Gastroesophageal sphincter (tissue), 4 donors: Measurements from ENCODE around the gene EFNA2. TPM values are rescaled to one million over a fixed set of nuclear protein-coding genes. Genes with fewer than 3 reads are reported as not detected.

Experiments
- ATAC-seq: fragments of 150-250 bp; one replicate; pipeline ENCODE4 v1.9.1; 2016; ENCODE audit warnings: mild to moderate bottlenecking, moderate library complexity
- H3K27ac ChIP-seq, 4 donors: fragments of 200-600 bp; sonication (generic) in 3 of 4; 1 replicate in 3 of 4; 2 replicates in 1 of 4; pipeline ENCODE4 v1.5.1; 2016 to 2019
- H3K27me3 ChIP-seq: fragments of 200-600 bp; sonication (generic); one replicate; pipeline ENCODE4 v1.5.1; 2019
- H3K36me3 ChIP-seq, 2 donors: fragments of 200-600 bp; sonication (generic); one replicate each; pipeline ENCODE4 v1.5.1; 2019; ENCODE audit warnings: control low read depth in 1 of 2
- H3K4me1 ChIP-seq, 3 donors: fragments of 200-600 bp; sonication (generic); 1 replicate in 2 of 3; 2 replicates in 1 of 3; pipeline ENCODE4 v1.5.1; 2016 to 2019; ENCODE audit warnings: control low read depth in 2 of 3
- H3K4me3 ChIP-seq, 2 donors: fragments of 200-600 bp; sonication (generic); one replicate each; pipeline ENCODE4 v1.5.1; 2019; ENCODE audit warnings: mild to moderate bottlenecking in 1 of 2, moderate library complexity in 1 of 2
- H3K9me3 ChIP-seq, 3 donors: fragments of 200-600 bp; sonication (generic); one replicate each; pipeline ENCODE4 v1.5.1; 2017 to 2019; ENCODE audit warnings: control low read depth in 2 of 3
- CTCF ChIP-seq, 4 experiments: fragments of 200-600 bp in 2 of 4; fragments of 450-650 bp in 2 of 4; sonication (generic) in 1 of 4; IDR thresholded peaks; one replicate each; pipeline ENCODE4 v1.5.1; 2017 to 2019; ENCODE audit warnings: antibody characterized with exemption in 4 of 4, mild to moderate bottlenecking in 2 of 4, moderate library complexity in 2 of 4
- EP300 ChIP-seq: sonication (generic); formaldehyde crosslinking; IDR thresholded peaks from one replicate; pipeline ENCODE4 v1.6.1; 2017; ENCODE audit warnings: antibody characterized with exemption, mild to moderate bottlenecking
- POLR2A ChIP-seq, 2 donors: fragments of 450-650 bp; IDR thresholded peaks; one replicate each; pipeline ENCODE4 v1.6.1; 2017; ENCODE audit warnings: antibody characterized with exemption in 2 of 2, mild to moderate bottlenecking in 2 of 2, moderate library complexity in 1 of 2
- POLR2AphosphoS5 ChIP-seq: sonication (generic); formaldehyde crosslinking; IDR thresholded peaks from one replicate; pipeline ENCODE4 v1.6.1; 2017; ENCODE audit warnings: antibody characterized with exemption
- WGBS, 2 donors: methylation state at CpG; one replicate each; pipeline ENCODE4 v1.1.5; 2018; ENCODE audit warnings: low coverage in 1 of 2; 5-methylcytosine and 5-hydroxymethylcytosine counted together
- total RNA-seq, 4 donors: library from RNA; depleted of rRNA; stranded (reverse); fragments of >200 nt; gene quantifications; one replicate each; pipeline ENCODE4 v1.1.0, GENCODE V29; 2016

EFNA2 gene
- total RNA-seq, 4 donors from 2014 or later, result not detected

GRCh38 chr19:1310853-1311180 is 25.1 kb downstream of the EFNA2 start:
- Histone ChIP-seq H3K27me3 (peaks cover 69% of the 10 kb centered on the region), H3K36me3 (no peaks in the 10 kb centered on the region), H3K4me1 (peaks cover 0 to 6% (median 0%) of the 10 kb centered on the region in 3 donors), H3K27ac (no peak overlapping the region), H3K9me3 (no peaks in the 10 kb centered on the region), H3K4me3 (no peak overlapping the region)
- WGBS, 2 donors, result 85% methylated on average over 4 of the region's 18 CpGs; no CpG with 5 or more reads in 1 of the 2 donors
- ATAC-seq, result no peak
- TF ChIP-seq EP300, result no peak
- TF ChIP-seq POLR2AphosphoS5, result no peak
- TF ChIP-seq CTCF (IDR thresholded peaks at IDR 0.05), result no peak
- TF ChIP-seq POLR2A (IDR thresholded peaks at IDR 0.05), result no peak

GRCh38 chr19:1311543-1312091 is 25.9 kb downstream of the EFNA2 start:
- Histone ChIP-seq H3K4me3 (no peak overlapping the region), H3K36me3 (no peaks in the 10 kb centered on the region), H3K27ac (no peak overlapping the region), H3K4me1 (peaks cover 0 to 10% (median 0%) of the 10 kb centered on the region in 3 donors), H3K9me3 (no peaks in the 10 kb centered on the region), H3K27me3 (peaks cover 77% of the 10 kb centered on the region)
- no CpG with 5 or more reads among the region's 21 CpGs for WGBS, 2 donors
- TF ChIP-seq POLR2AphosphoS5, result no peak
- no peak for ATAC-seq

- Histone ChIP-seq H3K36me3 (no peaks in the 10 kb centered on the region), H3K4me1 (peaks cover 0 to 10% (median 0%) of the 10 kb centered on the region in 3 donors), H3K9me3 (no peaks in the 10 kb centered on the region), H3K4me3 (no peak overlapping the region), H3K27me3 (peaks cover 90% of the 10 kb centered on the region), H3K27ac (no peak overlapping the region)
- no peak for ATAC-seq
- 23% methylated on average over 3 of the region's 61 CpGs; no CpG with 5 or more reads in 1 of the 2 donors for WGBS, 2 donors
- no peak for TF ChIP-seq EP300
- no peak for TF ChIP-seq CTCF (IDR thresholded peaks at IDR 0.05)
- TF ChIP-seq POLR2A (IDR thresholded peaks at IDR 0.05), result no peak
- TF ChIP-seq POLR2AphosphoS5, result no peak
These were observed 27.4 kb downstream of the EFNA2 start for GRCh38 chr19:1312767-1313694.

DNA sequence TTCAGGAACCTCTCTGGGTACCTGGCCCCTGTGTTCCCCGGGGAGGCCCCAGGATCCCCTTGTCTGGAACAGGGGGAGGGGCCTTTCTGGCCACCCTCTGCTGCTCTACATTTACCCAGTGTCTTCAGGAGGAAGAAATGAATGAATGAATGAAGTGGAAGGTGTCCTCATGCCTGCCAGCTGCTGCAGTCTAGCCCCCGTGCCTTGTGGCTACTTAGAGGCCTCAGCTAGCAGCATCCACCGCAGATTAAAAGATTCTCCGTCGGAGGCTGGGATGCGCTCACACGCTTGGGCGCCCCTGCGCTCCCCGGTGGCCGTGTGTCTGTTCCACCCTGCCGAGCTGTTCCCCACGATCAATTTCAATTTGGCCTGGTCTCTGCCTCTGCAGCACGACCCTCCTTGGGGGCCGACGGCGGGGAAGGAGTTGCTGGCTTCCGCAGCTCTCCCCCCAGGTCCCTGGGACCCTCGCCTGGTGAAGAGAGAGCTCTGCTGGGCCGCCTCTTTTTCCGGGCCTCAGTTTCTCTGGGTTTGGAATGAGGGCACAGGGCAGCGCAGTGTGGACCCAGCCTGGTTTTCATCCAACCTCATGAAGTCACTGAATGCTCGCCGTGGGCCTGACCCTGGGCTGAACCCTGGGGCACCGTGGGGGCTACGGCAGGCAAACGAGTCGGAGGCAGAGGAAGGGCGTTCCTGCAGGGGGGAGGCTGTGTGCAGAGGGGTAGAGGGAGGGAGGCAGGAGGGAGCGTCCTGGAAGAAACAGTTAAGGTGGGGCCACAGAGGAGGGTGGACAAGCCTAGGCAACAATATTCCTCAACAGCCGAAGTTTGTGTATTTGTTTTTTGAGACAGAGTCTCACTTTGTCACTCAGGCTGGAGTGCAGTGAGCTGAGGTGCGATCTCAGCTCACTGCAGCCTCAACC is 28.3 kb downstream of the EFNA2 start:
- no peak for ATAC-seq
- no peak overlapping the region for H3K27ac ChIP-seq
- peaks cover 0 to 10% (median 0%) of the 10 kb centered on the region in 3 donors for H3K4me1 ChIP-seq
- peaks cover 99% of the 10 kb centered on the region for H3K27me3 ChIP-seq
- H3K36me3 ChIP-seq, result no peaks in the 10 kb centered on the region
- 71 to 90% methylated on average over 2 to 10 of the region's 32 CpGs for WGBS, 2 donors
- TF ChIP-seq EP300, result no peak
- no peak for TF ChIP-seq POLR2AphosphoS5
- no peak for TF ChIP-seq POLR2A (IDR thresholded peaks at IDR 0.05)
- no peak for TF ChIP-seq CTCF (IDR thresholded peaks at IDR 0.05)
- H3K4me3 ChIP-seq, result no peak overlapping the region
- H3K9me3 ChIP-seq, result no peaks in the 10 kb centered on the region
